Right lobe of liver (tissue), 4 donors: ENCODE data around the gene STK10.

ENCODE experiments used
- CTCF ChIP-seq, 4 donors: fragments of 200-600 bp in 3 of 4; fragments of 450-650 bp in 1 of 4; IDR thresholded peaks; one replicate each; pipeline versions ENCODE4 v1.5.1 to v1.8.0; 2016 to 2022; ENCODE audit warnings: antibody characterized with exemption in 4 of 4, mild to moderate bottlenecking in 2 of 4
- POLR2A ChIP-seq: fragments of 450-650 bp; IDR thresholded peaks from one replicate; pipeline ENCODE4 v1.6.1; 2017; ENCODE audit warnings: antibody characterized with exemption, mild to moderate bottlenecking
- donor health status: DM: no; HTN: no; CAD: no.
- donor health status: DM: no; HTN: no; CAD: no.
- donor health status: DM: no; HTN: yes; CAD: no.

GRCh38 chr5:172059661-172060100 is 128.3 kb downstream of the STK10 start:
- TF ChIP-seq POLR2A (no peak), CTCF (IDR thresholded peaks at IDR 0.05) (peak; percentile 41 to 62 (median 58))
